OCI-LY1 (cell line): ENCODE data around the gene CFAP221.

Experiments
- EZH2 ChIP-seq: fragments of 200-600 bp; sonication (generic), shearing (Covaris generic); IDR thresholded peaks from 2 replicates; pipeline ENCODE4 v1.8.0; 2017; ENCODE audit warnings: borderline replicate concordance, mixed run types, mild to moderate bottlenecking, antibody characterized with exemption, low read length, moderate library complexity, mixed read lengths
- TF ChIP-seq, protein P1 (sequence below): fragments of 200-600 bp; sonication (generic), shearing (Covaris generic); IDR thresholded peaks from 2 replicates; pipeline ENCODE4 v1.5.1; 2017; ENCODE audit warnings: mild to moderate bottlenecking, antibody characterized with exemption, low read length, moderate library complexity, mixed read lengths

DNA sequence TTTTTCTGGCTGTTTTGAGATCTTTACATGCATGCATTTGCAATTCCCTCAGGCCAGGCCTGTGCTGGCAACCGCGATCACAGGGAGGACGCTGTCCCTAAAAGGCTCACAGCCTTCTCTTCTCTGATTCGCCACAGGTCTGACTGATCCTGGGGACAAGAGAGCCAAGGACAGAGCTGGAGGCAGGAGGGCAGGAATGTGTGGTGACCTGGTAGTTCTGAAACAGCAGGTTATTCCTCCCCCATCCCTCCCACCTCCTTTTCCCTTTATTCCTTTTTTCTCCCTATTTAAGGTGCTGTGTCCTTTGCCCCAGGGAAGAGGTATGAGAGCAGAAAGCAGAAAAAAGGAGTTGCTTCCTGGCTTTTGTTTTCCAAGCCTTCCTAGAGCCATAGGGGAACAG, 156.6 kb downstream of the CFAP221 start:
- no peak for TF ChIP-seq EZH2
- TF ChIP-seq, protein P1, sequence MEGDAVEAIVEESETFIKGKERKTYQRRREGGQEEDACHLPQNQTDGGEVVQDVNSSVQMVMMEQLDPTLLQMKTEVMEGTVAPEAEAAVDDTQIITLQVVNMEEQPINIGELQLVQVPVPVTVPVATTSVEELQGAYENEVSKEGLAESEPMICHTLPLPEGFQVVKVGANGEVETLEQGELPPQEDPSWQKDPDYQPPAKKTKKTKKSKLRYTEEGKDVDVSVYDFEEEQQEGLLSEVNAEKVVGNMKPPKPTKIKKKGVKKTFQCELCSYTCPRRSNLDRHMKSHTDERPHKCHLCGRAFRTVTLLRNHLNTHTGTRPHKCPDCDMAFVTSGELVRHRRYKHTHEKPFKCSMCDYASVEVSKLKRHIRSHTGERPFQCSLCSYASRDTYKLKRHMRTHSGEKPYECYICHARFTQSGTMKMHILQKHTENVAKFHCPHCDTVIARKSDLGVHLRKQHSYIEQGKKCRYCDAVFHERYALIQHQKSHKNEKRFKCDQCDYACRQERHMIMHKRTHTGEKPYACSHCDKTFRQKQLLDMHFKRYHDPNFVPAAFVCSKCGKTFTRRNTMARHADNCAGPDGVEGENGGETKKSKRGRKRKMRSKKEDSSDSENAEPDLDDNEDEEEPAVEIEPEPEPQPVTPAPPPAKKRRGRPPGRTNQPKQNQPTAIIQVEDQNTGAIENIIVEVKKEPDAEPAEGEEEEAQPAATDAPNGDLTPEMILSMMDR, result no peak
